ENCODE measurements around the gene GSPT1.
A peak's percentile ranks its signal among the peaks of the same experiment; 100 is the strongest.

GSPT1 gene

DNA sequence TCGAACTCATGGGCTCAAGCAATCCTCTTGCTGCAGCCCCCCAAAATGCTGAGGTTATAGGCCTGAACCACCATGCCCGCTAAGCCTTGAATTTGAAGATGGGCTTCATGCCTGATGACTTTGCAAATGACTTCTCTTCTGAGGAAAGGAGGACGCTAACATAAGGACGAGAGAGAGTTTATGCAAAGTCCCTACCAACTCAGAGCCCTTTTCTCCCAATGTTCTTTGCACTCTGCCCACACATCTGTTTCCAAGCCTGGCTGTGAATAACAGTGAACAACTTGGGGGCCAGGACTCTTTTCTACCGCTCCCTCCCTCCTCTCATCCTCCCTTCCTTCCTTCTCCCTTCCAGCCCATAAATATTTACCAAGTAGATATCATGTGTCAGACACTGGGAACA lies 34.6 kb upstream of the GSPT1 start:
- H3K27me3 ChIP-seq (ENCODE audit: control insufficient read depth, low read length) = no peaks in the 10 kb centered on the region
- H3K27ac ChIP-seq (ENCODE audit: low read depth, low read length) = peak overlapping the region; percentile 45
- no peaks in the 10 kb centered on the region for H3K36me3 ChIP-seq (ENCODE audit: control insufficient read depth, low read length)
- H3K79me2 ChIP-seq (ENCODE audit: control insufficient read depth, low read length) = no peaks in the 10 kb centered on the region
- no peaks in the 10 kb centered on the region for H3K9me3 ChIP-seq (ENCODE audit: control insufficient read depth, insufficient read depth, low read length)
- no peaks in the 10 kb centered on the region for H4K20me1 ChIP-seq (ENCODE audit: control insufficient read depth, insufficient read depth, low read depth, low read length)
- H3K4me3 ChIP-seq (ENCODE audit: low read length) = peak overlapping the region; percentile 38
- no peaks in the 10 kb centered on the region for H3K9me2 ChIP-seq (replicated peaks; ENCODE audit: control insufficient read depth, low read length)
- H3K4me1 ChIP-seq (ENCODE audit: control insufficient read depth, low read length) = peaks cover 24% of the 10 kb centered on the region
- peak overlapping the region; percentile 58 for H3K4me2 ChIP-seq (ENCODE audit: low read length)
- peaks cover 7% of the 10 kb centered on the region for H3F3A ChIP-seq (ENCODE audit: control insufficient read depth, insufficient read depth)
- no peak for TF ChIP-seq EZH2phosphoT487 (IDR thresholded peaks at IDR 0.05; ENCODE audit: borderline replicate concordance, low read length)
- TF ChIP-seq, protein P1, sequence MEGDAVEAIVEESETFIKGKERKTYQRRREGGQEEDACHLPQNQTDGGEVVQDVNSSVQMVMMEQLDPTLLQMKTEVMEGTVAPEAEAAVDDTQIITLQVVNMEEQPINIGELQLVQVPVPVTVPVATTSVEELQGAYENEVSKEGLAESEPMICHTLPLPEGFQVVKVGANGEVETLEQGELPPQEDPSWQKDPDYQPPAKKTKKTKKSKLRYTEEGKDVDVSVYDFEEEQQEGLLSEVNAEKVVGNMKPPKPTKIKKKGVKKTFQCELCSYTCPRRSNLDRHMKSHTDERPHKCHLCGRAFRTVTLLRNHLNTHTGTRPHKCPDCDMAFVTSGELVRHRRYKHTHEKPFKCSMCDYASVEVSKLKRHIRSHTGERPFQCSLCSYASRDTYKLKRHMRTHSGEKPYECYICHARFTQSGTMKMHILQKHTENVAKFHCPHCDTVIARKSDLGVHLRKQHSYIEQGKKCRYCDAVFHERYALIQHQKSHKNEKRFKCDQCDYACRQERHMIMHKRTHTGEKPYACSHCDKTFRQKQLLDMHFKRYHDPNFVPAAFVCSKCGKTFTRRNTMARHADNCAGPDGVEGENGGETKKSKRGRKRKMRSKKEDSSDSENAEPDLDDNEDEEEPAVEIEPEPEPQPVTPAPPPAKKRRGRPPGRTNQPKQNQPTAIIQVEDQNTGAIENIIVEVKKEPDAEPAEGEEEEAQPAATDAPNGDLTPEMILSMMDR (IDR thresholded peaks at IDR 0.05; ENCODE audit: low read depth, low read length, poor library complexity, severe bottlenecking) = no peak

GRCh38 chr16:11949527-11949926 lies 33.8 kb upstream of the GSPT1 start:
- Histone ChIP-seq H3K79me2 (ENCODE audit: control insufficient read depth, low read length) (no peaks in the 10 kb centered on the region), H3K4me3 (ENCODE audit: low read length) (no peak overlapping the region), H3F3A (ENCODE audit: control insufficient read depth, insufficient read depth) (peaks cover 7% of the 10 kb centered on the region), H3K36me3 (ENCODE audit: control insufficient read depth, low read length) (no peaks in the 10 kb centered on the region), H3K9me2 (replicated peaks; ENCODE audit: control insufficient read depth, low read length) (no peaks in the 10 kb centered on the region), H3K27me3 (ENCODE audit: control insufficient read depth, low read length) (no peaks in the 10 kb centered on the region), H3K4me2 (ENCODE audit: low read length) (peak overlapping the region; percentile 58), H3K9me3 (ENCODE audit: control insufficient read depth, insufficient read depth, low read length) (no peaks in the 10 kb centered on the region), H4K20me1 (ENCODE audit: control insufficient read depth, insufficient read depth, low read depth, low read length) (no peaks in the 10 kb centered on the region), H3K27ac (ENCODE audit: low read depth, low read length) (no peak overlapping the region), H3K4me1 (ENCODE audit: control insufficient read depth, low read length) (peaks cover 24% of the 10 kb centered on the region)
- TF ChIP-seq, protein P1 (IDR thresholded peaks at IDR 0.05; ENCODE audit: low read depth, low read length, poor library complexity, severe bottlenecking) = peak; percentile 79
- no peak for TF ChIP-seq EZH2phosphoT487 (IDR thresholded peaks at IDR 0.05; ENCODE audit: borderline replicate concordance, low read length)

DNA sequence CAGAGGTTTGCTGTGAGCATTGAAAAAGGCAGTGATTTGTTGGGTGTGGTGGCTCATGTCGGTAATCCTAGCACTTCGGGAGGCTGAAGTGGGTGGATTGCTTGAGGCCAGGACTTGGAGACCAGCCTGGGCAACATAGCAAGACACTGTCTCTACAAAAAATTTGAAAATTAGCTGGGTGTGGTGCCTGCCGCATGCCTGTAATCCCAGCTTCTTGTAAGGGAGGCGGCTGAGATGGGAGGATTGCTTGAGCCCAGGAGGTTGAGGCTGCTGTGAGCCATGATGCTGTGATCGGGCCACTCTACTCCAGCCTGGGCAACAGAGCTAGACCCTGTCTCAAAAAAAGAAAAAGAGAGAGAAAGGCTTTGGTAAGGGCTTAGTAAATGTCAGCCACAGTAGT lies 33.1 kb upstream of the GSPT1 start:
- Histone ChIP-seq H3K36me3 (ENCODE audit: control insufficient read depth, low read length) (no peaks in the 10 kb centered on the region), H3K9me3 (ENCODE audit: control insufficient read depth, insufficient read depth, low read length) (no peaks in the 10 kb centered on the region), H3K4me1 (ENCODE audit: control insufficient read depth, low read length) (peaks cover 24% of the 10 kb centered on the region), H4K20me1 (ENCODE audit: control insufficient read depth, insufficient read depth, low read depth, low read length) (no peaks in the 10 kb centered on the region), H3K27me3 (ENCODE audit: control insufficient read depth, low read length) (no peaks in the 10 kb centered on the region), H3K79me2 (ENCODE audit: control insufficient read depth, low read length) (no peaks in the 10 kb centered on the region), H3K4me2 (ENCODE audit: low read length) (no peak overlapping the region), H3K4me3 (ENCODE audit: low read length) (no peak overlapping the region), H3K27ac (ENCODE audit: low read depth, low read length) (no peak overlapping the region), H3F3A (ENCODE audit: control insufficient read depth, insufficient read depth) (peaks cover 7% of the 10 kb centered on the region), H3K9me2 (replicated peaks; ENCODE audit: control insufficient read depth, low read length) (no peaks in the 10 kb centered on the region)
- no peak for TF ChIP-seq EZH2phosphoT487 (IDR thresholded peaks at IDR 0.05; ENCODE audit: borderline replicate concordance, low read length)
- TF ChIP-seq, protein P1 (IDR thresholded peaks at IDR 0.05; ENCODE audit: low read depth, low read length, poor library complexity, severe bottlenecking) = no peak
